NCI-H2081 (cell line): ENCODE data around the gene HEXD.
"Not testable (repeated sequence)": the region's sequence is repeated elsewhere in the genome, so short reads cannot be mapped to it uniquely, and the experiment has no call there.

Source experiments
- DNase-seq, 2 experiments: peaks; one replicate each; lab custom pipeline; 2025; lab: John Stamatoyannopoulos, UW

HEXD gene

GRCh38 chr17:82396601-82397435, 21.3 kb upstream of the HEXD start:
- no peak for DNase-seq

GRCh38 chr17:82397449-82398335, 20.5 kb upstream of the HEXD start:
- DNase-seq = no peak

- peak in 1 of 2 experiments; percentile 65 for DNase-seq
Observed at GRCh38 chr17:82399041-82399441, 19.1 kb upstream of the HEXD start.

GRCh38 chr17:82399601-82400101, 18.5 kb upstream of the HEXD start:
- DNase-seq = peak; percentile 31 to 60

- no peak for DNase-seq
Observed at GRCh38 chr17:82400206-82400605, 17.9 kb upstream of the HEXD start.

GRCh38 chr17:82400830-82401229, 17.3 kb upstream of the HEXD start:
- no peak for DNase-seq

- no peak for DNase-seq
Observed at GRCh38 chr17:82402865-82403264, 15.3 kb upstream of the HEXD start.

GRCh38 chr17:82403662-82404660, 14.2 kb upstream of the HEXD start:
- no peak for DNase-seq

- DNase-seq = no peak
Observed at GRCh38 chr17:82405051-82405450, 13.1 kb upstream of the HEXD start.

- no peak for DNase-seq
Observed at GRCh38 chr17:82406131-82406671, 11.9 kb upstream of the HEXD start.

- DNase-seq = no peak
Observed at GRCh38 chr17:82407255-82407654, 10.9 kb upstream of the HEXD start.

GRCh38 chr17:82408288-82408937, 9.7 kb upstream of the HEXD start:
- no peak for DNase-seq

GRCh38 chr17:82408938-82409318, 9.2 kb upstream of the HEXD start:
- no peak for DNase-seq

GRCh38 chr17:82410014-82410716, 8.0 kb upstream of the HEXD start:
- no peak for DNase-seq

GRCh38 chr17:82411396-82412053, 6.6 kb upstream of the HEXD start:
- DNase-seq = no peak

GRCh38 chr17:82412081-82412480, 6.1 kb upstream of the HEXD start:
- DNase-seq = not testable (repeated sequence)

GRCh38 chr17:82412535-82413520, 5.3 kb upstream of the HEXD start:
- peak; percentile 58 to 83 for DNase-seq

- peak; percentile 31 to 47 for DNase-seq
Observed at GRCh38 chr17:82414548-82415281, 3.4 kb upstream of the HEXD start.
